NCI-H1105 (cell line): ENCODE measurements around the gene LPIN1.
A peak's percentile ranks its signal among the peaks of the same experiment; 100 is the strongest.

Experiments used
- DNase-seq: peaks from one replicate; lab custom pipeline; 2025; lab: John Stamatoyannopoulos, UW

Gene LPIN1

GRCh38 chr2:11762031-11762430 lies 15.6 kb downstream of the LPIN1 start:
- no peak for DNase-seq

- DNase-seq = no peak
These were observed 16.5 kb downstream of the LPIN1 start for GRCh38 chr2:11762799-11763461.

- no peak for DNase-seq
These were observed 17.9 kb downstream of the LPIN1 start for GRCh38 chr2:11764359-11764758.

GRCh38 chr2:11764920-11765319 lies 18.5 kb downstream of the LPIN1 start:
- DNase-seq = no peak

GRCh38 chr2:11765501-11765900 lies 19.1 kb downstream of the LPIN1 start:
- DNase-seq = no peak

GRCh38 chr2:11766016-11766415 lies 19.6 kb downstream of the LPIN1 start:
- DNase-seq = no peak

GRCh38 chr2:11767779-11768178 lies 21.3 kb downstream of the LPIN1 start:
- DNase-seq = no peak

- DNase-seq = no peak
These were observed 22.5 kb downstream of the LPIN1 start for GRCh38 chr2:11768946-11769345.

GRCh38 chr2:11769516-11769915 lies 23.1 kb downstream of the LPIN1 start:
- no peak for DNase-seq

GRCh38 chr2:11770531-11771188 lies 24.2 kb downstream of the LPIN1 start:
- DNase-seq = no peak

- DNase-seq = no peak
These were observed 25.7 kb downstream of the LPIN1 start for GRCh38 chr2:11771971-11772615.

- no peak for DNase-seq
These were observed 26.7 kb downstream of the LPIN1 start for GRCh38 chr2:11773111-11773510.

- DNase-seq = no peak
These were observed 27.5 kb downstream of the LPIN1 start for GRCh38 chr2:11773747-11774525.

GRCh38 chr2:11774600-11774999 lies 28.2 kb downstream of the LPIN1 start:
- DNase-seq = no peak

- no peak for DNase-seq
These were observed 29.0 kb downstream of the LPIN1 start for GRCh38 chr2:11775384-11775783.

- no peak for DNase-seq
These were observed 30.8 kb downstream of the LPIN1 start for GRCh38 chr2:11777066-11777782.

GRCh38 chr2:11777886-11778415 lies 31.5 kb downstream of the LPIN1 start:
- DNase-seq = no peak

GRCh38 chr2:11778416-11778815 lies 32.0 kb downstream of the LPIN1 start:
- no peak for DNase-seq

- peak; percentile 50 for DNase-seq
These were observed 32.7 kb downstream of the LPIN1 start for GRCh38 chr2:11778923-11779757.

GRCh38 chr2:11781602-11782001 lies 35.2 kb downstream of the LPIN1 start:
- no peak for DNase-seq

GRCh38 chr2:11784280-11784679 lies 37.8 kb downstream of the LPIN1 start:
- no peak for DNase-seq
